HepG2 (cell line): Measurements from ENCODE around the gene TSSK6. TPM values are rescaled to one million over a fixed set of nuclear protein-coding genes. Genes with fewer than 3 reads are reported as not detected.

ENCODE experiments used
- ARNT2 ChIP-seq: sonication (generic); formaldehyde crosslinking; IDR thresholded peaks from 2 replicates; pipeline ENCODE4 v1.8.0; 2022; ENCODE audit warnings: mild to moderate bottlenecking, low read depth, missing genetic modification reagents, moderate library complexity
- BCL6 ChIP-seq: IDR thresholded peaks from 2 replicates; pipeline ENCODE4 v1.6.1; 2016; ENCODE audit warnings: missing genetic modification reagents, missing compliant biosample characterization
- FOXM1 ChIP-seq: sonication (generic); formaldehyde crosslinking; IDR thresholded peaks from 2 replicates; pipeline ENCODE4 v1.5.0; 2020; ENCODE audit warnings: missing genetic modification reagents
- JDP2 ChIP-seq: sonication (generic); formaldehyde crosslinking; IDR thresholded peaks from 2 replicates; pipeline ENCODE4 v1.8.1; 2022; ENCODE audit warnings: missing genetic modification reagents, borderline replicate concordance
- TERF1 ChIP-seq: sonication (generic); formaldehyde crosslinking; IDR thresholded peaks from 2 replicates; pipeline ENCODE4 v1.8.0; 2022; ENCODE audit warnings: mild to moderate bottlenecking, missing genetic modification reagents, moderate library complexity
- ZNF496 ChIP-seq: sonication (generic); formaldehyde crosslinking; IDR thresholded peaks from 2 replicates; pipeline ENCODE4 v1.8.1; 2023; ENCODE audit warnings: mild to moderate bottlenecking, moderate library complexity, missing genetic modification reagents; ENCODE audit not compliant: insufficient replicate concordance
- polyA plus RNA-seq, 8 experiments: library from polyadenylated mRNA; depleted of rRNA in 3 of 8; stranded (reverse) in 7 of 8; unstranded in 1 of 8; fragments of >200 nt; fragmentation: Illumina TruSeq in 4 of 8; extraction: Trizol in 4 of 8; gene quantifications; 2 replicates each; pipeline versions ENCODE4 v1.2.1 to v1.2.3, GENCODE V29; 2011 to 2016; ENCODE audit warnings: low read depth in 4 of 8, missing spikeins in 1 of 8, mixed read lengths in 1 of 8; ENCODE audit not compliant: insufficient read depth in 1 of 8
- total RNA-seq, 5 experiments: library from RNA; depleted of rRNA; stranded (reverse); fragments of >200 nt; fragmentation: Illumina TruSeq; extraction: Trizol; gene quantifications; 2 replicates each; pipeline ENCODE4 v1.2.3, GENCODE V29; 2016; ENCODE audit warnings: low read depth in 1 of 5
- TF ChIP-seq, protein P1 (sequence below): sonication (generic); formaldehyde crosslinking; IDR thresholded peaks from 2 replicates; pipeline ENCODE4 v1.4.0; 2020; ENCODE audit warnings: missing genetic modification reagents
- TF ChIP-seq, protein P2 (sequence below): sonication (generic); formaldehyde crosslinking; conservative IDR thresholded peaks from 2 replicates; pipeline ENCODE4 v1.4.0; 2020; ENCODE audit warnings: missing genetic modification reagents

Gene TSSK6
- total and polyA plus RNA-seq, 2 of the 13 experiments (the other 11 are each of a cell fraction or from before 2014, with no cell fraction given), result 0.71 to 1.2 TPM

DNA sequence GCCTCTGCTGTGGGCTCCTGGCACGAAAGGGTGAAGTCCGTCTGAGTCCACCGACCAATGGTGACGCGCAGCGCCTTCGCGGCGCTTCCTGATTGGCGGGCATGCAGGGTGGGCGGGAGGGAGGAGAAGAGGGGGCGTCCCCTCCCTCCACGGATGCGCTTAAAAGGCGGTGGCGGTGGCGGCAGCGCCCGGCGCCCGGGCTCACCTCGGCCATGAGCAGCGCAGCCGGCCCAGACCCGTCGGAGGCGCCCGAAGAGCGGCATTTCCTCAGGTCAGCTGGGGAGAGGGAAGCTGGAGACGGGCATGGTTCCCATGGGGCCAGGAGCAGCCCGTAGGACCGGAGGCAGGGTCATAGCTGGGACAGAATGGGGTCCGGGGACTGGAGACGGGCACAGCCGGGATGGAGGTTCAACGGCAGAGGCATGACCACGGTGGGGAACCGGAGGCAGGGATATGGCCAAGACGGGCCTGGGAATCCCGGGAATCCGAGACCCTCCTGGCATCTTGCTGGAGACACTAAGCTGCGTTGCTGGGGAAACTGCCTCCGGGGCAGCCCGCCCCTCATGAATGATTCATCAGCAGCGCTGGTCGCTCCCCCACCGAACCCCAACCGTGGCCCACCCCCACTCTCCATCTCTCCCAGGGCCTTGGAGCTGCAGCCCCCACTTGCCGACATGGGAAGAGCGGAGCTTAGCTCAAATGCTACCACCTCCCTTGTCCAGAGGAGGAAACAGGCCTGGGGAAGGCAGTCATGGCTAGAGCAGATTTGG lies 13.6 kb upstream of the TSSK6 start, which contains the start of gene YJEFN3 (continued):
- TF ChIP-seq, protein P1, sequence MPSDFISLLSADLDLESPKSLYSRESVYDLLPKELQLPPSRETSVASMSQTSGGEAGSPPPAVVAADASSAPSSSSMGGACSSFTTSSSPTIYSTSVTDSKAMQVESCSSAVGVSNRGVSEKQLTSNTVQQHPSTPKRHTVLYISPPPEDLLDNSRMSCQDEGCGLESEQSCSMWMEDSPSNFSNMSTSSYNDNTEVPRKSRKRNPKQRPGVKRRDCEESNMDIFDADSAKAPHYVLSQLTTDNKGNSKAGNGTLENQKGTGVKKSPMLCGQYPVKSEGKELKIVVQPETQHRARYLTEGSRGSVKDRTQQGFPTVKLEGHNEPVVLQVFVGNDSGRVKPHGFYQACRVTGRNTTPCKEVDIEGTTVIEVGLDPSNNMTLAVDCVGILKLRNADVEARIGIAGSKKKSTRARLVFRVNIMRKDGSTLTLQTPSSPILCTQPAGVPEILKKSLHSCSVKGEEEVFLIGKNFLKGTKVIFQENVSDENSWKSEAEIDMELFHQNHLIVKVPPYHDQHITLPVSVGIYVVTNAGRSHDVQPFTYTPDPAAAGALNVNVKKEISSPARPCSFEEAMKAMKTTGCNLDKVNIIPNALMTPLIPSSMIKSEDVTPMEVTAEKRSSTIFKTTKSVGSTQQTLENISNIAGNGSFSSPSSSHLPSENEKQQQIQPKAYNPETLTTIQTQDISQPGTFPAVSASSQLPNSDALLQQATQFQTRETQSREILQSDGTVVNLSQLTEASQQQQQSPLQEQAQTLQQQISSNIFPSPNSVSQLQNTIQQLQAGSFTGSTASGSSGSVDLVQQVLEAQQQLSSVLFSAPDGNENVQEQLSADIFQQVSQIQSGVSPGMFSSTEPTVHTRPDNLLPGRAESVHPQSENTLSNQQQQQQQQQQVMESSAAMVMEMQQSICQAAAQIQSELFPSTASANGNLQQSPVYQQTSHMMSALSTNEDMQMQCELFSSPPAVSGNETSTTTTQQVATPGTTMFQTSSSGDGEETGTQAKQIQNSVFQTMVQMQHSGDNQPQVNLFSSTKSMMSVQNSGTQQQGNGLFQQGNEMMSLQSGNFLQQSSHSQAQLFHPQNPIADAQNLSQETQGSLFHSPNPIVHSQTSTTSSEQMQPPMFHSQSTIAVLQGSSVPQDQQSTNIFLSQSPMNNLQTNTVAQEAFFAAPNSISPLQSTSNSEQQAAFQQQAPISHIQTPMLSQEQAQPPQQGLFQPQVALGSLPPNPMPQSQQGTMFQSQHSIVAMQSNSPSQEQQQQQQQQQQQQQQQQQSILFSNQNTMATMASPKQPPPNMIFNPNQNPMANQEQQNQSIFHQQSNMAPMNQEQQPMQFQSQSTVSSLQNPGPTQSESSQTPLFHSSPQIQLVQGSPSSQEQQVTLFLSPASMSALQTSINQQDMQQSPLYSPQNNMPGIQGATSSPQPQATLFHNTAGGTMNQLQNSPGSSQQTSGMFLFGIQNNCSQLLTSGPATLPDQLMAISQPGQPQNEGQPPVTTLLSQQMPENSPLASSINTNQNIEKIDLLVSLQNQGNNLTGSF (CRISPR knock-in tag), result no peak
- TF ChIP-seq JDP2 (CRISPR knock-in tag), result no peak
- no peak for TF ChIP-seq TERF1 (CRISPR knock-in tag)
- no peak for TF ChIP-seq ARNT2 (CRISPR knock-in tag)
- TF ChIP-seq, protein P2, sequence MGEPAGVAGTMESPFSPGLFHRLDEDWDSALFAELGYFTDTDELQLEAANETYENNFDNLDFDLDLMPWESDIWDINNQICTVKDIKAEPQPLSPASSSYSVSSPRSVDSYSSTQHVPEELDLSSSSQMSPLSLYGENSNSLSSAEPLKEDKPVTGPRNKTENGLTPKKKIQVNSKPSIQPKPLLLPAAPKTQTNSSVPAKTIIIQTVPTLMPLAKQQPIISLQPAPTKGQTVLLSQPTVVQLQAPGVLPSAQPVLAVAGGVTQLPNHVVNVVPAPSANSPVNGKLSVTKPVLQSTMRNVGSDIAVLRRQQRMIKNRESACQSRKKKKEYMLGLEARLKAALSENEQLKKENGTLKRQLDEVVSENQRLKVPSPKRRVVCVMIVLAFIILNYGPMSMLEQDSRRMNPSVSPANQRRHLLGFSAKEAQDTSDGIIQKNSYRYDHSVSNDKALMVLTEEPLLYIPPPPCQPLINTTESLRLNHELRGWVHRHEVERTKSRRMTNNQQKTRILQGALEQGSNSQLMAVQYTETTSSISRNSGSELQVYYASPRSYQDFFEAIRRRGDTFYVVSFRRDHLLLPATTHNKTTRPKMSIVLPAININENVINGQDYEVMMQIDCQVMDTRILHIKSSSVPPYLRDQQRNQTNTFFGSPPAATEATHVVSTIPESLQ (CRISPR knock-in tag), result no peak
- no peak for TF ChIP-seq BCL6 (CRISPR knock-in tag)
- TF ChIP-seq FOXM1, result no peak
- no peak for TF ChIP-seq ZNF496 (CRISPR knock-in tag)
